NCI-H510A treated with DMSO at 0.1 percent for 48 hours (cell line): ENCODE measurements around the gene MROH7.

ENCODE experiments used
- DNase-seq: peaks from one replicate; lab custom pipeline; 2025; lab: John Stamatoyannopoulos, UW

Gene MROH7

GRCh38 chr1:54697896-54698295 lies 56.3 kb downstream of the MROH7 start:
- DNase-seq = no peak

DNA sequence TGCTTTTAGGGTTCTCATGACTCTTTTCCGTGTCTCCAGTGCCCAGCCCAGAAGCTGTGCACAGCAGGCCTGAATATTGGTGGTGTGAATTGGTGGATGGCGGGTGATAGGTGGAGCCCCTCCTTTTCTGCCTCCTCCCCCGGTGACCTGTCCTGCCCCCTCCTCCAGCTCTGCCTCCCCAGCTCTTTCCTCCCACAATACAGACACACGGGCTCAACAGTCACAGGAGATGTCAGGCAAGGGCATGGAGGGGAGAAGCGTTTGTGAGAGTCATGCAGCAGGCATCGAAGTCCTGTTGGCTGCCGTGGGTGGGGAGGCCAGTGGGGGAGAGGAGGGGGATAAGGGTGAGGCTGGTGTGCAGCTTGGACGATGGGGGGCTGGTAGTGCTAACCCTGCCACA lies 56.8 kb downstream of the MROH7 start:
- DNase-seq = no peak

DNA sequence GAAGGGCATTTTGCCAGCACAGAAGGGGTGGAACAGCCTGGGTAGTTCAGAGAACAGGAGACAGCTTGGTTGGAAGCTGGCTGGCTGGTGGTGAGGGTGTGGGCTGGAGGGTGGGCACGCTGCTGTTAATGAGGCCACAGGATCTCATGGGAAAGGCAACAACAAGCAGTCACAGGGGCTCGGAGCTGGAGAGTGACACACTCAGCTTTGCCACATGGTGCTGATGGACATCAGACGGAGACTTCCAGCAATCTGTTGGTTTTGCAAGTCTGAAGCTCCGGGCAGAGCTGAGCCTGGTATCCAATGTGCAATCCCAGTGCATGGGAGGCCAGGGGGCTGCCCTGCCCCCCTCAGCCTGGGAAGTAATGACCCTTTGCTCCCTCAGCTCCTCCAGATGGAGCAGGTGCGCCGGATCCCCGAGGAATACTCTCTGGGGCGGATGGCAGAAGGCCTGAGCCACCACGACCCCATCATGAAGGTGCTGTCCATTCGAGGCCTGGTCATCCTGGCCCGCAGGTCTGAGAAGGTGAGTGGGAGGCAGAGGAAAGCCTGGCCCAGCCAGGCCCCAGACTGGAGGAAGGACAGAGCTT lies 58.4 kb downstream of the MROH7 start:
- DNase-seq = no peak

DNA sequence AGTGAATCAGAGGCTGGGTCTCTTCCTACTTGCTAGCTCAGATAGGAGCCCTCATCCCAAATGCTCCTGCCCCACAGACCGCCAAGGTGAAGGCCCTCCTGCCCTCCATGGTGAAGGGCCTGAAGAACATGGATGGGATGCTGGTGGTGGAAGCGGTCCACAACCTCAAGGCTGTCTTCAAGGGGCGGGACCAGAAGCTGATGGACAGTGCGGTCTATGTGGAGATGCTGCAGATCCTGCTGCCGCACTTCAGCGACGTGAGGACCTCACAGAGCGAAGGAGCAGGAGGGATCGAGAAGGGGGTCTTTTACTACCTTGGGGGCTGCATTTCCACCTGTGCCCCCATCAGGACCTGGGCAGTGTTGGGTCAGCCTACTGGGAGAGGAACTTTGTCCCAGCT lies 59.5 kb downstream of the MROH7 start:
- DNase-seq = no peak

- no peak for DNase-seq
Observed at GRCh38 chr1:54701996-54702395, 60.4 kb downstream of the MROH7 start.

GRCh38 chr1:54703471-54703870 lies 61.9 kb downstream of the MROH7 start:
- no peak for DNase-seq

- DNase-seq = no peak
Observed at GRCh38 chr1:54705153-54705552, 63.6 kb downstream of the MROH7 start.

DNA sequence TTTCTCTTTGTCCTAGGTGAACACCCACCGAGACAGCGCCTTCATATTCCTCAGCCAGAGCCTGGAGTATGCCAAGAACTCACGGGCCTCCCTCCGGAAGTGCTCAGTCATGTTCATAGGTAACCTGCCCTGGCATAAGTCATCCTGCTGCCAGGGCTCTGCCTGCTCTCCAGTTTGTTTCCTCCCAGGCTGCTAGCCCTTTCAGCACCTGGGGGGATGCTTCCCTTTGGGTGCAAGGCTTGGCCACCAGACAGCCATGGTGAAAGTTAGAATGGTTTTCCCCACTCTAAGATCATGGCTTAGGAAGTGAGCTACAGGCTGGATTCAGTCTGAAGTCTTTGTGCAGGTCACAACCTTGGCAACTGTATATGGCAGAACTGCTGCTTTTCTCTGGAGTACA lies 64.8 kb downstream of the MROH7 start:
- DNase-seq = no peak

GRCh38 chr1:54708385-54708784 lies 66.8 kb downstream of the MROH7 start:
- DNase-seq = no peak

- no peak for DNase-seq
Observed at GRCh38 chr1:54709547-54710292, 68.1 kb downstream of the MROH7 start.

DNA sequence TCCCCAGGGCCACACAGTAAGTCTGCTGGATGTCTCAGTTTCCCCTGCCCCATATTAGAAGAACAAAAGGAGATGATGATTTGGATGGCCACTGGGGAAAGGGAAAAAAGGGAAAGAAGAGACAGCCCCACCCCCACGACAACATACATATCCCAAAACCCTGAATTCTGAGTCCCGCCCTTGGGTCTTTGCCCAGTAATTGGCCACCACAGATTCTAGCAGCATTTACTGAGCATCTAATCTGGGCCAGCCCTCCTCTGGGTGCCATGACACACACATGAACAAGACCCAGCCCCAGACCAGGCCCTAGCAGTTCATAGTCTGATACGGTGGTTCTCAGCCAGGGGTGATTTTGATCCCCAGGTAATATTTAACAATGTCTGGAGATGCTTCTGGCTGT lies 68.8 kb downstream of the MROH7 start:
- DNase-seq = no peak

DNA sequence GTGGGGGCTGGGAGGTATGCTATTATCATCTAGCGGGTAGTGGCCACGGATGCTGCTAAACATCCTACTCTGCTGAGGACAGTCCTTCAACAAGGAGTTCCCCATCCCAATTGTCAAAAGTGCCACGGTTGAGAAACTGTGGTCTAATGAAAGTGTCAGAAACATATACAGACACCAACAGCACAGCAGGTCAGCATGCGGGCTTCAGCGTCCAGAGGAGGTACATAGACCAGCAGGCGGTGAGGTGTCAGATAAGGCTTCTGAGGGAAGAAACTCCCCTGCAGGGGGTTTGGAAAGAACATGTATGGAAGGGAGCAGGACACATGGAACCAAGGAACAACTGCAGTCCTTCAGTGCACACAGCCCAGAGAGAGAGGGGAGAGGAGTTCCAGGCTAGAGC lies 69.3 kb downstream of the MROH7 start:
- no peak for DNase-seq

GRCh38 chr1:54711536-54711935 lies 70.0 kb downstream of the MROH7 start:
- DNase-seq = no peak

- DNase-seq = no peak
Observed at GRCh38 chr1:54714881-54715492, 73.4 kb downstream of the MROH7 start.

- DNase-seq = peak; percentile 78
Observed at GRCh38 chr1:54715493-54716298, 74.1 kb downstream of the MROH7 start, which contains the start of gene TTC4. Gene TTC4, plus strand, starts transcription at chr1:54715861. Its CDS starts 48 bp downstream, at chr1:54715909.

DNA sequence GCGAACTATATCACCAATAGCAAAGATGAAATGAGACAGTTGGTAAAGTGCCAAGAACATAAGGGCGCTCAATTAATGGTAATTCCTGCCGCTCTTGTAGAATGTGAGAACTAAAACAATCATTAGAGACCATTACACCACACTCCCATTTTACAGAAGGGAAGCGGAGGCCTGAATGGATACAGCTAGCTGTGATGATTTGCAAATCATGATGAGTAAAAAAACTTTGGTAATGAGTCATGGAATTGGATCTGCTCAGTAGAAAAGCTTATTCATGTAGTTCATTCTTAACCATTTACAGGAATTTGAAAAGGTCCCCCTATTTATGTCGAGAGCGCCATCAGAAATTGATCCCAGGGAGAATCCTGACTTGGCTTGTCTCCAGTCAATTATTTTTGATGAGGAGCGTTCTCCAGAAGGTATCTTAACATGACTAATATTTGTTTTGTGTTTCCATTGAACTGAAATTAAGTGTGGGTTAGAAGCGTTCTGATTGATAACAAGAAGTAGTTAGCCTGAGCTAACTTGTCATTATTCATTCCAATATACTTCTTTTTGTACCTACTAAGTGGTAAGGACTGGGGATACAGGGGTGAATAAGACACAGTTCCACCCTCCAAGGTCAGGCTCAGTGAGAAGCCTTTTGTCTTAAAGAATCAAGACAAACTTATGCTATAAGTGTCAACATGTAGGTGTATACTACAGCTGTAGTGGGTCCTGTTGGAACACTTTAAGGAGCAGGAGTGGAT lies 74.9 kb downstream of the MROH7 start:
- DNase-seq = no peak

- no peak for DNase-seq
Observed at GRCh38 chr1:54721719-54722118, 80.1 kb downstream of the MROH7 start.

GRCh38 chr1:54723985-54724384 lies 82.4 kb downstream of the MROH7 start:
- DNase-seq = no peak

DNA sequence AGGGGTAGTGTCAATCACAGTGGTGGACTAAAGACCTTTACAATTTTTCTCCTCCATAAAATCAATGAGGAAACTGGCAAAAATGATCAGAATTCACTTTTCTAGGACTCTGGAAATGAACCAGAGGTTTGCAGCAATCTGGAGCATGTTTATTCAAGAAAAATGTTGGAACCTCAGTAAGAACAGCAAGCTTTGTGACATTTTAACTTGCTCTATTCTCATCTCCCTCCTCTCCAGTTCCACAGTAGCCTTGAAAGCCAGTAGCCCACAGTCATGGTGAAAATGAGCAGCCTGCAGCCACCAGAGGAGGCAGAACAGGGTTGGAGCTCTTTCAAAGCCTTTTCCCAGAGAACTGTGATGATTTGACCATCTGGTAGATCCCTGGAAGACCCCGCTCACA lies 83.2 kb downstream of the MROH7 start:
- DNase-seq = no peak

DNA sequence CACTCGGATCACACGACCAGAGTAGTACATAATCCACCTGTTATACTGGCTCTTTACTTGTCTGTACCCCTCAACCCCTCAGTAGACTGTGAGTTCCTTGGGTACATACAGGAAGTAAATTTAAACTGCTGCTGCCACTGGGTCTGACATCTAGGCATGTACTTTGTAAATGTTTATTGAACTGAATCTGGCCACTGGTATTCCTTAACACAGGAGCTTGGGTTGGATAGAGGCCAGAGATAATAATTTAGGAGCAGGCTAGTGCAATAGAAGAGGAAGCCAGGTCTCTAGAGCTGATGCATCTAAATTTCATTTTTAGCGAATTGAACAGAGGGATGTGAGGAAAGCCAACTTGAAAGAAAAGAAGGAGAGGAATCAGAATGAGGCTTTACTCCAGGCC lies 86.4 kb downstream of the MROH7 start:
- DNase-seq = no peak

DNA sequence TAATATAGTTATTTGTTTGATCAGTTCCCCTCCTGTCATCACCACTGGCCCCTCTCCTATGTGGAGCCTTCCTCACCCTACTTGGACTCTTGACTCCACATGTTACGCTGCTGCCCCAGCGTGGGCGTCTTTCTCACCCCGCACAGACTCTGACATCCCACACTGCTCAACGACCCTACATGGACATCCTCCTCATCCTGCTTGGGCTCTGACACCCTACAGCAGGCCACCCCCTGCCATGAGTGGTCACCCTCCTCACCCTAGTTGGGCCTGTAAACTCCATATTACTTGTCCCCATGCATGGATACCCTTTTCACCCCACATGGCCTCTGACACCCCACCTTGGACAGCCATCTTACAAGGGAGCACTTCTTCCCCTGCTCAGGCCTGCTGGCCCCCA lies 95.1 kb downstream of the MROH7 start:
- no peak for DNase-seq

- no peak for DNase-seq
Observed at GRCh38 chr1:54738244-54738643, 96.7 kb downstream of the MROH7 start.
